Peyer's patch (tissue), 4 donors: ENCODE results near the gene ZSCAN12.

Experiments
- CTCF ChIP-seq, 6 experiments: fragments of 450-650 bp in 4 of 6; fragments of 200-600 bp in 2 of 6; sonication (generic) in 1 of 6; IDR thresholded peaks; one replicate each; pipeline ENCODE4 v1.5.1; 2017 to 2019; ENCODE audit warnings: antibody characterized with exemption in 6 of 6, mild to moderate bottlenecking in 3 of 6, moderate library complexity in 1 of 6
- POLR2A ChIP-seq, 2 donors: fragments of 450-650 bp; IDR thresholded peaks; one replicate each; pipeline ENCODE4 v1.5.1; 2017; ENCODE audit warnings: antibody characterized with exemption in 2 of 2, mild to moderate bottlenecking in 2 of 2, moderate library complexity in 2 of 2

DNA sequence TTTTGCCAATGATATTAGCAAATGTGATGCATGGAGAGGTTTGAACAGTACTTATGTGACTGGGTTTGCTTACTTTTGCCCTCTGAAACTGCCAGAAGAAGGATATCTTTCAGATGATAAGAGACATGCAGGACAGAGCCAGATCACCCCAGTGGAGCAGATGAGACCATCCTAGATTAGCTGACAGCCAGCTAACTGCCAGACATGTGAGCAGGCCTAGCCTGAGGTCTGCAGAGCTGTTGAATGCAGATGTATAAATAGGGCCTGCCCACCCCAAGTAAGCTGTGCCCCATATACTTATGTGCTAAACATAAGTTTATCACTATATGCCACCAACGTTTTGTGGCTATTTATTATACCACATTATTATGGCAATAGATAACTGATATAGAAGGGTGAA lies 69.5 kb downstream of the ZSCAN12 start:
- no peak for TF ChIP-seq CTCF (IDR thresholded peaks at IDR 0.05)
- TF ChIP-seq POLR2A (IDR thresholded peaks at IDR 0.05) = no peak
